HG02870 (cell line): ENCODE measurements around the gene MARCHF3.
"Not testable (repeated sequence)": the region's sequence is repeated elsewhere in the genome, so short reads cannot be mapped to it uniquely, and the experiment has no call there.

Experiments
- ATAC-seq: cut with Tn5 transposase; IDR thresholded peaks from one replicate; pipeline ENCODE4 v1.9.1; 2021; ENCODE audit warnings: mild to moderate bottlenecking, moderate library complexity; ENCODE audit not compliant: unreplicated experiment

MARCHF3 gene

GRCh38 chr5:126852841-126853271 is 177.5 kb downstream of the MARCHF3 start:
- ATAC-seq, result no peak

GRCh38 chr5:126852091-126852571 is 178.2 kb downstream of the MARCHF3 start:
- ATAC-seq, result peak; percentile 90

GRCh38 chr5:126851501-126852011 is 178.8 kb downstream of the MARCHF3 start:
- no peak for ATAC-seq

- no peak for ATAC-seq
Observed at GRCh38 chr5:126849101-126849678, 181.2 kb downstream of the MARCHF3 start.

- no peak for ATAC-seq
Observed at GRCh38 chr5:126848253-126848652, 182.1 kb downstream of the MARCHF3 start.

GRCh38 chr5:126847826-126848251 is 182.5 kb downstream of the MARCHF3 start:
- ATAC-seq, result no peak

GRCh38 chr5:126847456-126847820 is 182.9 kb downstream of the MARCHF3 start:
- no peak for ATAC-seq

GRCh38 chr5:126846744-126847455 is 183.5 kb downstream of the MARCHF3 start:
- no peak for ATAC-seq

- ATAC-seq, result no peak
Observed at GRCh38 chr5:126846344-126846743, 184.0 kb downstream of the MARCHF3 start.

GRCh38 chr5:126845470-126846070 is 184.8 kb downstream of the MARCHF3 start:
- ATAC-seq, result peak; percentile 87

GRCh38 chr5:126843375-126843774 is 187.0 kb downstream of the MARCHF3 start:
- not testable (repeated sequence) for ATAC-seq

- ATAC-seq, result not testable (repeated sequence)
Observed at GRCh38 chr5:126839407-126839806, 191.0 kb downstream of the MARCHF3 start.

GRCh38 chr5:126837906-126838539 is 192.3 kb downstream of the MARCHF3 start:
- no peak for ATAC-seq

- no peak for ATAC-seq
Observed at GRCh38 chr5:126837242-126837641, 193.1 kb downstream of the MARCHF3 start.

GRCh38 chr5:126836778-126837177 is 193.6 kb downstream of the MARCHF3 start:
- no peak for ATAC-seq

GRCh38 chr5:126831156-126831555 is 199.2 kb downstream of the MARCHF3 start:
- ATAC-seq, result no peak

GRCh38 chr5:126830061-126830460 is 200.3 kb downstream of the MARCHF3 start:
- no peak for ATAC-seq

GRCh38 chr5:126829098-126829497 is 201.3 kb downstream of the MARCHF3 start:
- no peak for ATAC-seq

- ATAC-seq, result no peak
Observed at GRCh38 chr5:126826619-126827215, 203.6 kb downstream of the MARCHF3 start.

GRCh38 chr5:126819253-126819652 is 211.1 kb downstream of the MARCHF3 start:
- no peak for ATAC-seq

GRCh38 chr5:126818736-126819135 is 211.6 kb downstream of the MARCHF3 start:
- no peak for ATAC-seq
